ENCODE measurements around the gene CYTH4. TPM values are rescaled to one million over a fixed set of nuclear protein-coding genes. Genes with fewer than 3 reads are reported as not detected.

Gene CYTH4
- total RNA-seq, 3 donors from 2014 or later: 8.7 to 13.3 (median 11.6) TPM

GRCh38 chr22:37329238-37330140, 47.2 kb downstream of the CYTH4 start:
- DNase-seq: no peak
- ATAC-seq: no peak
- H3K9me3 ChIP-seq: no peaks in the 10 kb centered on the region
- no peak overlapping the region for H3K4me3 ChIP-seq
- H3K4me1 ChIP-seq (ENCODE audit: low read depth): peaks cover 3% of the 10 kb centered on the region
- TF ChIP-seq CTCF (IDR thresholded peaks at IDR 0.05): no peak
- H3K36me3 ChIP-seq (ENCODE audit: low read depth): no peaks in the 10 kb centered on the region
- intact Hi-C loops (cut with DNase I, micrococcal nuclease): no loop called here

- H3K9me3 ChIP-seq: no peaks in the 10 kb centered on the region
- DNase-seq (peak in 1 of 3 donors; percentile 59), ATAC-seq (peak; percentile 56)
- intact Hi-C loops (cut with DNase I, micrococcal nuclease): no loop called here
- H3K4me1 ChIP-seq (ENCODE audit: low read depth): no peaks in the 10 kb centered on the region
- no peaks in the 10 kb centered on the region for H3K36me3 ChIP-seq (ENCODE audit: low read depth)
- TF ChIP-seq CTCF (IDR thresholded peaks at IDR 0.05): no peak
- no peak overlapping the region for H3K4me3 ChIP-seq
These were observed 48.1 kb downstream of the CYTH4 start for GRCh38 chr22:37330200-37331033.

GRCh38 chr22:37331034-37331428, 48.7 kb downstream of the CYTH4 start:
- intact Hi-C loops (cut with DNase I, micrococcal nuclease): no loop called here
- Histone ChIP-seq H3K36me3 (ENCODE audit: low read depth) (no peaks in the 10 kb centered on the region), H3K9me3 (no peaks in the 10 kb centered on the region), H3K4me3 (no peak overlapping the region), H3K4me1 (ENCODE audit: low read depth) (no peaks in the 10 kb centered on the region)
- ATAC-seq (peak; percentile 15), DNase-seq (no peak)
- no peak for TF ChIP-seq CTCF (IDR thresholded peaks at IDR 0.05)

- H3K4me3 ChIP-seq: no peak overlapping the region
- TF ChIP-seq CTCF (IDR thresholded peaks at IDR 0.05): no peak
- DNase-seq (no peak), ATAC-seq (no peak)
- no peaks in the 10 kb centered on the region for H3K36me3 ChIP-seq (ENCODE audit: low read depth)
- intact Hi-C loops (cut with DNase I, micrococcal nuclease): no loop called here
- no peaks in the 10 kb centered on the region for H3K9me3 ChIP-seq
- no peaks in the 10 kb centered on the region for H3K4me1 ChIP-seq (ENCODE audit: low read depth)
These were observed 49.7 kb downstream of the CYTH4 start for GRCh38 chr22:37331856-37332536.

- H3K9me3 ChIP-seq: no peaks in the 10 kb centered on the region
- intact Hi-C loops (cut with DNase I, micrococcal nuclease): no loop called here
- no peak for ATAC-seq
These were observed 51.6 kb downstream of the CYTH4 start for GRCh38 chr22:37333724-37334460.

More at GRCh38 chr22:37333724-37334460, 51.6 kb downstream of the CYTH4 start:
- Histone ChIP-seq H3K36me3 (ENCODE audit: low read depth) (no peaks in the 10 kb centered on the region), H3K4me3 (no peak overlapping the region), H3K4me1 (ENCODE audit: low read depth) (no peaks in the 10 kb centered on the region)
- TF ChIP-seq CTCF (IDR thresholded peaks at IDR 0.05): no peak
- DNase-seq: no peak
